Loucy (cell line): ENCODE results near the gene KIRREL3.

Experiments used
- H2AFZ ChIP-seq: fragments of 200-600 bp; sonication (generic); 2 replicates; pipeline ENCODE4 v1.6.0; 2016; ENCODE audit warnings: antibody characterized with exemption, mild to moderate bottlenecking, low read length, moderate library complexity
- H3F3A ChIP-seq: fragments of 200-600 bp; 2 replicates; pipeline ENCODE4 v1.6.0; 2016; ENCODE audit warnings: antibody characterized with exemption, low read depth, mild to moderate bottlenecking
- H3K27me3 ChIP-seq: fragments of 200-600 bp; sonication (generic); 2 replicates; pipeline ENCODE4 v1.6.1; 2014; ENCODE audit warnings: low read length, mild to moderate bottlenecking; ENCODE audit not compliant: insufficient read depth, poor library complexity, severe bottlenecking
- H3K36me3 ChIP-seq: fragments of 200-600 bp; sonication (generic); 2 replicates; pipeline ENCODE4 v1.6.1; 2016; ENCODE audit warnings: low read length; ENCODE audit not compliant: insufficient read depth
- H3K4me1 ChIP-seq: fragments of 200-600 bp; sonication (generic); 2 replicates; pipeline ENCODE4 v1.5.1; 2014; ENCODE audit warnings: low read length, mild to moderate bottlenecking; ENCODE audit not compliant: insufficient read depth, poor library complexity, severe bottlenecking
- H3K4me2 ChIP-seq: fragments of 200-600 bp; sonication (generic); 2 replicates; pipeline ENCODE4 v1.6.0; 2014; ENCODE audit warnings: antibody characterized with exemption, low read length, low read depth, mild to moderate bottlenecking; ENCODE audit not compliant: poor library complexity, severe bottlenecking
- H3K4me3 ChIP-seq: fragments of 200-600 bp; sonication (generic); 2 replicates; pipeline ENCODE4 v1.5.1; 2014; ENCODE audit warnings: low read length, mild to moderate bottlenecking, mixed read lengths; ENCODE audit not compliant: poor library complexity, severe bottlenecking
- H3K79me2 ChIP-seq: fragments of 200-600 bp; sonication (generic); 2 replicates; pipeline ENCODE4 v1.6.1; 2014; ENCODE audit warnings: low read length; ENCODE audit not compliant: insufficient read depth
- H3K9ac ChIP-seq: fragments of 200-600 bp; sonication (generic); 2 replicates; pipeline ENCODE4 v1.6.0; 2014; ENCODE audit warnings: mild to moderate bottlenecking, low read depth, low read length, moderate library complexity; ENCODE audit not compliant: poor library complexity, severe bottlenecking
- H3K9me2 ChIP-seq: fragments of 200-600 bp; sonication (generic); replicated peaks from 2 replicates; pipeline ENCODE4 v1.6.1; 2016; ENCODE audit warnings: low read depth, low read length, mixed read lengths
- H3K9me3 ChIP-seq: fragments of 200-600 bp; sonication (generic); 2 replicates; pipeline ENCODE4 v1.6.1; 2014; ENCODE audit warnings: mild to moderate bottlenecking, antibody characterized with exemption, low read length, low read depth; ENCODE audit not compliant: insufficient read depth
- H4K20me1 ChIP-seq: fragments of 200-600 bp; sonication (generic); 2 replicates; pipeline ENCODE4 v1.6.0; 2014; ENCODE audit warnings: antibody characterized with exemption, low read length, mild to moderate bottlenecking; ENCODE audit not compliant: insufficient read depth, poor library complexity, severe bottlenecking
- CTCF ChIP-seq: fragments of 200-600 bp; sonication (generic); conservative IDR thresholded peaks from 2 replicates; pipeline ENCODE4 v1.5.1; 2014; ENCODE audit warnings: mild to moderate bottlenecking, antibody characterized with exemption, low read length
- EZH2phosphoT487 ChIP-seq: fragments of 200-600 bp; IDR thresholded peaks from 2 replicates; pipeline ENCODE4 v1.6.1; 2018; ENCODE audit warnings: antibody characterized with exemption, mild to moderate bottlenecking, moderate library complexity, borderline replicate concordance

KIRREL3 gene

GRCh38 chr11:126719740-126720139 lies 280.8 kb downstream of the KIRREL3 start:
- Histone ChIP-seq H3K4me2 (no peak overlapping the region), H3K9me3 (0 out of 2 replicates have a peak, but pooled peaks cover 3% of the 10 kb centered on the region), H4K20me1 (no peaks in the 10 kb centered on the region), H2AFZ (no peak overlapping the region), H3K4me3 (no peak overlapping the region), H3K9me2 (no peaks in the 10 kb centered on the region), H3K4me1 (no peaks in the 10 kb centered on the region), H3K36me3 (no peaks in the 10 kb centered on the region), H3F3A (no peaks in the 10 kb centered on the region), H3K27me3 (no peaks in the 10 kb centered on the region), H3K79me2 (no peaks in the 10 kb centered on the region), H3K9ac (no peak overlapping the region)
- no peak for TF ChIP-seq EZH2phosphoT487
- TF ChIP-seq CTCF = no peak

GRCh38 chr11:126718276-126718675 lies 282.3 kb downstream of the KIRREL3 start:
- Histone ChIP-seq H4K20me1 (no peaks in the 10 kb centered on the region), H3F3A (no peaks in the 10 kb centered on the region), H3K9ac (no peak overlapping the region), H3K9me2 (no peaks in the 10 kb centered on the region), H2AFZ (no peak overlapping the region), H3K36me3 (no peaks in the 10 kb centered on the region), H3K4me3 (no peak overlapping the region), H3K79me2 (no peaks in the 10 kb centered on the region), H3K4me1 (no peaks in the 10 kb centered on the region), H3K9me3 (0 out of 2 replicates have a peak, but pooled peaks cover 3% of the 10 kb centered on the region), H3K4me2 (no peak overlapping the region), H3K27me3 (no peaks in the 10 kb centered on the region)
- TF ChIP-seq EZH2phosphoT487 (no peak), CTCF (no peak)

GRCh38 chr11:126716456-126717083 lies 284.0 kb downstream of the KIRREL3 start:
- no peaks in the 10 kb centered on the region for H3K79me2 ChIP-seq

More at GRCh38 chr11:126716456-126717083, 284.0 kb downstream of the KIRREL3 start:
- Histone ChIP-seq H3K36me3 (no peaks in the 10 kb centered on the region), H3K4me1 (no peaks in the 10 kb centered on the region), H3K27me3 (no peaks in the 10 kb centered on the region), H2AFZ (peak overlapping the region; percentile 25; the same call in 1 of the 2 replicates), H4K20me1 (no peaks in the 10 kb centered on the region), H3K9me2 (no peaks in the 10 kb centered on the region), H3F3A (no peaks in the 10 kb centered on the region), H3K9me3 (no peaks in the 10 kb centered on the region), H3K4me3 (no peak overlapping the region), H3K9ac (no peak overlapping the region), H3K4me2 (no peak overlapping the region)
- TF ChIP-seq CTCF (peak; percentile 83), EZH2phosphoT487 (no peak)
